ENCODE measurements around the gene TBX1.

The TBX1 gene

GRCh38 chr22:19734837-19735382, 25.7 kb upstream of the TBX1 start:
- Histone ChIP-seq H3K4me3 (replicated peaks; ENCODE audit: insufficient read depth, low read length) (no peak overlapping the region), H3K27ac (replicated peaks) (no peak overlapping the region), H3K27me3 (ENCODE audit: insufficient read depth, poor library complexity, severe bottlenecking) (no peaks in the 10 kb centered on the region)
- DNase-seq (ENCODE audit: low read depth in 1 of 2, low spot score in 1 of 2) = no peak
- TF ChIP-seq, protein P1, sequence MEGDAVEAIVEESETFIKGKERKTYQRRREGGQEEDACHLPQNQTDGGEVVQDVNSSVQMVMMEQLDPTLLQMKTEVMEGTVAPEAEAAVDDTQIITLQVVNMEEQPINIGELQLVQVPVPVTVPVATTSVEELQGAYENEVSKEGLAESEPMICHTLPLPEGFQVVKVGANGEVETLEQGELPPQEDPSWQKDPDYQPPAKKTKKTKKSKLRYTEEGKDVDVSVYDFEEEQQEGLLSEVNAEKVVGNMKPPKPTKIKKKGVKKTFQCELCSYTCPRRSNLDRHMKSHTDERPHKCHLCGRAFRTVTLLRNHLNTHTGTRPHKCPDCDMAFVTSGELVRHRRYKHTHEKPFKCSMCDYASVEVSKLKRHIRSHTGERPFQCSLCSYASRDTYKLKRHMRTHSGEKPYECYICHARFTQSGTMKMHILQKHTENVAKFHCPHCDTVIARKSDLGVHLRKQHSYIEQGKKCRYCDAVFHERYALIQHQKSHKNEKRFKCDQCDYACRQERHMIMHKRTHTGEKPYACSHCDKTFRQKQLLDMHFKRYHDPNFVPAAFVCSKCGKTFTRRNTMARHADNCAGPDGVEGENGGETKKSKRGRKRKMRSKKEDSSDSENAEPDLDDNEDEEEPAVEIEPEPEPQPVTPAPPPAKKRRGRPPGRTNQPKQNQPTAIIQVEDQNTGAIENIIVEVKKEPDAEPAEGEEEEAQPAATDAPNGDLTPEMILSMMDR (IDR thresholded peaks at IDR 0.05; ENCODE audit: insufficient read depth, low read length) = no peak
- TF ChIP-seq GABPA (IDR thresholded peaks at IDR 0.05; ENCODE audit: low read depth) (no peak), REST (IDR thresholded peaks at IDR 0.05; ENCODE audit: insufficient replicate concordance, low read depth) (no peak), SPI1 (IDR thresholded peaks at IDR 0.05; ENCODE audit: borderline replicate concordance, low read depth) (no peak), POLR2AphosphoS5 (IDR thresholded peaks at IDR 0.05; ENCODE audit: low read depth) (no peak)

DNA sequence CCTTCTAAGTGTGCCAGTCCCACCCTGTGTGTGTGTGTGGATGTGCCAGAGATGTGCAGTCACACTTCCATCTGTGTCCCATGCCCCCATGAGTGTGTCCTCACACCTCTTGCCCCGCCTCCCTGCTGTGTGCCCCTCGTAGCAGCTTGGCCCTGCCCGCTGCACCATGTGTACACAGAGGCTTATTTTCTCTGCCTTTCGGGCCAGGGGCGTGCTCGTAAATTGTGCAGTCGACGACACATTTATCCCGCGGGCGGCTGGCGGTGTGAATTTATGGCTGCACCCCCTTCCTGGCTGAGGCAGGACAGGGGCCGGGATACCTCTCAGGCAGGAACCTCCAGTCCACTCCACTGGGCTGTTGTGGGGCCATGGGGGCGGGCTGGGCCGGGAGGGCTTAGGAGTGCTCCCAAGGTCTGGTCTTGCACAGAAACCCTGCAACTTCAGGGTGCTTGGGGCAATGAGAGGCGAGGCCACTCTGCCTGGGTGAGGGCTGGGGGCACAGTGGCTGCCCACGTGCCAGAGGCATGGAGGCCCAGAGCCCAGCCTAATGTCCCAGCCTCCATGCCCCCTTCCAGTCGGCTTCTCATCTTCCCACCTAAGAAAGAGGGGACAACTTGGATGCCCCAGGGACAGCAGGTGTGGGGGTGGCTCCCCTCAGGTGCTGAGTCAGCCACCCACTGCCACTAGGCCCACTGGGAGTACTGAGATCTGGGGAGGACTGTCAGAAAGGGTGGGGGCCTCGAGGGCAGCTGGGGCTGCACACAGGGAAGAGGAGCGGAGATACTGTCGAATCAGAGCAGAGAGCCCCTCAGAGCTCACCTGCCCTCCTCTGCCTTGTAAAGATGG, 24.7 kb upstream of the TBX1 start:
- Histone ChIP-seq H3K4me3 (replicated peaks; ENCODE audit: insufficient read depth, low read length) (no peak overlapping the region), H3K27me3 (ENCODE audit: insufficient read depth, poor library complexity, severe bottlenecking) (no peaks in the 10 kb centered on the region), H3K27ac (replicated peaks) (no peak overlapping the region)
- TF ChIP-seq GABPA (IDR thresholded peaks at IDR 0.05; ENCODE audit: low read depth) (no peak), REST (IDR thresholded peaks at IDR 0.05; ENCODE audit: insufficient replicate concordance, low read depth) (no peak), SPI1 (IDR thresholded peaks at IDR 0.05; ENCODE audit: borderline replicate concordance, low read depth) (no peak), POLR2AphosphoS5 (IDR thresholded peaks at IDR 0.05; ENCODE audit: low read depth) (no peak)
- TF ChIP-seq, protein P1 (IDR thresholded peaks at IDR 0.05; ENCODE audit: insufficient read depth, low read length) = no peak
- no peak for DNase-seq (ENCODE audit: low read depth in 1 of 2, low spot score in 1 of 2)

- no peak overlapping the region for H3K4me3 ChIP-seq (replicated peaks; ENCODE audit: insufficient read depth, low read length)
- H3K27me3 ChIP-seq (ENCODE audit: insufficient read depth, poor library complexity, severe bottlenecking) = no peaks in the 10 kb centered on the region
- DNase-seq (ENCODE audit: low read depth in 1 of 2, low spot score in 1 of 2) = no peak
- TF ChIP-seq, protein P1 (IDR thresholded peaks at IDR 0.05; ENCODE audit: insufficient read depth, low read length) = no peak
- TF ChIP-seq GABPA (IDR thresholded peaks at IDR 0.05; ENCODE audit: low read depth) = no peak
- no peak for TF ChIP-seq SPI1 (IDR thresholded peaks at IDR 0.05; ENCODE audit: borderline replicate concordance, low read depth)
- TF ChIP-seq POLR2AphosphoS5 (IDR thresholded peaks at IDR 0.05; ENCODE audit: low read depth) = no peak
- no peak for TF ChIP-seq REST (IDR thresholded peaks at IDR 0.05; ENCODE audit: insufficient replicate concordance, low read depth)
- H3K27ac ChIP-seq (replicated peaks) = no peak overlapping the region
Observed at GRCh38 chr22:19737846-19738663, 22.5 kb upstream of the TBX1 start.

Data from HL-60 (cell line).